ENCODE measurements around the gene EIF1AD. TPM values are rescaled to one million over a fixed set of nuclear protein-coding genes. Genes with fewer than 3 reads are reported as not detected.

Gene EIF1AD
- total and polyA plus RNA-seq, 2 of the 8 experiments (the other 6 are each of a cell fraction or from before 2014, with no cell fraction given), result 32.6 to 39.9 TPM

DNA sequence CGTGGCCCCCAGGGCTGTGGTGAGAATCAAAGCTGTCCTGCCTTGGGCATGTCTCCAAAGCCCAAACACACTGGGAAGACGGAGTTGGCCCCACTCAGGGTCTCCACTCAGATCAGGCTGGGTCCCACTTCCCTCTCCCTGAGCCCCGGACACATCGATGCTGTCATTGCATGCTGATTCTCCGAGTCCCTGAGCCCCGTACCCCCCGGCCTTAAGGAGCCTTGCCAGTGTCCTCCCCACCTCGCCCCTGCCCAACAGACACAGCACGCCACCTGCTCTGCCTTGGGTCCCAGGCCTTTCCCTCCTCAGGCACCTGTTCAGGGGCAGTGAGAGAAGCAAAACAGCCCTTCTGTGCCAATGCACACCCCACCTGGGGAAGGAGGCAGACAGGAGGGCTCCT lies 14.6 kb downstream of the EIF1AD start:
- H3K23me2 ChIP-seq (ENCODE audit: low read depth, low read length), result no peaks in the 10 kb centered on the region
- H4K5ac ChIP-seq (ENCODE audit: insufficient read length, low read depth, low read length), result no peak overlapping the region
- CTCF ChIA-PET (ENCODE audit: partially characterized antibody), result interaction anchor here (1.3 to 18.4 kb wide), 6 partner anchors 7 to 136 kb away, joined by 4 to 281 read pairs (median 6); partner anchors contain the start of genes CCDC85B and FIBP
- no peaks in the 10 kb centered on the region for H3K36me3 ChIP-seq (ENCODE audit: control insufficient read depth in 2 of 4, insufficient read depth in 4 of 4, low read length in 3 of 4)
- TF ChIP-seq ZNF274 (IDR thresholded peaks at IDR 0.05; ENCODE audit: borderline replicate concordance, extremely low read depth, low read length) (no peak), NANOG (IDR thresholded peaks at IDR 0.05; ENCODE audit: insufficient read depth, low read depth, low read length, poor library complexity, severe bottlenecking) (no peak), TEAD4 (IDR thresholded peaks at IDR 0.05; ENCODE audit: low read depth, low read length) (no peak), JUND (IDR thresholded peaks at IDR 0.05; ENCODE audit: low read length) (no peak), RFX5 (IDR thresholded peaks at IDR 0.05; ENCODE audit: borderline replicate concordance, low read depth, low read length) (no peak), BRCA1 (IDR thresholded peaks at IDR 0.05; ENCODE audit: low read depth, low read length) (no peak), POLR2AphosphoS5 (IDR thresholded peaks at IDR 0.05; ENCODE audit: low read depth, low read length) (no peak), CBX5 (IDR thresholded peaks at IDR 0.05; ENCODE audit: low read depth, low read length) (no peak), TAF7 (optimal IDR thresholded peaks at IDR 0.05; ENCODE audit: borderline replicate concordance, low read depth, low read length) (no peak), SUZ12 (IDR thresholded peaks at IDR 0.05; ENCODE audit: low read length) (no peak), SRF (IDR thresholded peaks at IDR 0.05; ENCODE audit: low read depth, low read length) (no peak)
- TF ChIP-seq, protein P1, sequence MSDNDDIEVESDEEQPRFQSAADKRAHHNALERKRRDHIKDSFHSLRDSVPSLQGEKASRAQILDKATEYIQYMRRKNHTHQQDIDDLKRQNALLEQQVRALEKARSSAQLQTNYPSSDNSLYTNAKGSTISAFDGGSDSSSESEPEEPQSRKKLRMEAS (IDR thresholded peaks at IDR 0.05), result no peak
- no peak overlapping the region for H2BK120ac ChIP-seq (replicated peaks; ENCODE audit: low read depth, low read length)
- H2BK20ac ChIP-seq (ENCODE audit: low read length), result no peak overlapping the region
- H2BK5ac ChIP-seq (ENCODE audit: low read depth, low read length), result no peak overlapping the region
- H4K20me1 ChIP-seq (replicated peaks in 1 of 2; ENCODE audit: control insufficient read depth in 1 of 2, insufficient read depth in 2 of 2, low read length in 2 of 2), result peaks cover 0 to 1% of the 10 kb centered on the region in 2 experiments
- H3K23ac ChIP-seq (ENCODE audit: insufficient read length), result no peak overlapping the region
- H3K4me3 ChIP-seq (ENCODE audit: extremely low read depth in 1 of 4, insufficient read depth in 2 of 4, low read depth in 3 of 4, low read length in 4 of 4), result no peak overlapping the region
- no peak overlapping the region for H3K4me2 ChIP-seq (ENCODE audit: insufficient read depth in 1 of 2, low read depth in 2 of 2, low read length in 2 of 2)
- peak overlapping the region; percentile 6 for H3K4ac ChIP-seq (replicated peaks; ENCODE audit: insufficient read length, low read depth, low read length)
- no peak overlapping the region for H3K18ac ChIP-seq (ENCODE audit: extremely low read depth, low read length)
- no peak overlapping the region for H3K9ac ChIP-seq (replicated peaks in 1 of 4; ENCODE audit: extremely low read depth in 1 of 4, low read depth in 3 of 4, low read length in 3 of 4)
- H3K27ac ChIP-seq (ENCODE audit: low read depth, low read length), result no peak overlapping the region; the same call in 1 of the 2 replicates
- POLR2A ChIA-PET (ENCODE audit: partially characterized antibody), result interaction anchor here (2.8 kb wide), 1 partner anchor 11 kb away, joined by 11 read pairs; no protein-coding TSS in a partner anchor
- H4K8ac ChIP-seq (ENCODE audit: extremely low read depth, insufficient read depth, low read length), result no peak overlapping the region
- H3K79me1 ChIP-seq (ENCODE audit: low read depth, low read length), result no peaks in the 10 kb centered on the region
- WGBS, 2 experiments (ENCODE audit: extremely low coverage in 1 of 2, insufficient coverage in 1 of 2, insufficient read length in 1 of 2, insufficient replicate concordance in 2 of 2, low coverage in 1 of 2, low lambda C conversion rate in 2 of 2, missing lambda C conversion rate in 1 of 2), result 91% methylated on average over 9 of the region's 9 CpGs; no CpG with 5 or more reads in 1 of the 2 experiments
- H3K14ac ChIP-seq (ENCODE audit: insufficient read length), result no peak overlapping the region
- H3K9me3 ChIP-seq (ENCODE audit: insufficient read depth in 2 of 2, low read depth in 1 of 2, low read length in 1 of 2), result no peaks in the 10 kb centered on the region
- H3K56ac ChIP-seq (replicated peaks; ENCODE audit: insufficient read length, low read depth, low read length), result no peak overlapping the region
- no peak overlapping the region for H2BK15ac ChIP-seq (ENCODE audit: low read length)
- H2AFZ ChIP-seq (ENCODE audit: low read length), result no peak overlapping the region
- H2AK5ac ChIP-seq (ENCODE audit: low read depth, low read length), result no peak overlapping the region
- no peaks in the 10 kb centered on the region for H3K79me2 ChIP-seq (ENCODE audit: control insufficient read depth in 1 of 2, insufficient read depth in 2 of 2, low read length in 2 of 2)
- no peaks in the 10 kb centered on the region for H3K4me1 ChIP-seq (replicated peaks in 1 of 4; ENCODE audit: control insufficient read depth in 3 of 4, insufficient read depth in 4 of 4, low read length in 3 of 4)
- FAIRE-seq (no peak), DNase-seq (ENCODE audit: low read depth in 1 of 2, low spot score in 2 of 2) (no peak)
- no peak overlapping the region for H4K91ac ChIP-seq (replicated peaks; ENCODE audit: insufficient read length, low read length)
- H3K27me3 ChIP-seq (replicated peaks in 1 of 4; ENCODE audit: control insufficient read depth in 3 of 4, extremely low read depth in 1 of 4, insufficient read depth in 3 of 4, low read length in 3 of 4), result no peaks in the 10 kb centered on the region; a peak in 1 of 7 replicates
- H2BK12ac ChIP-seq (ENCODE audit: low read depth, low read length), result no peak overlapping the region

All from H1 (cell line).